Activated CD4-positive, alpha-beta T cell treated with anti-CD3 and anti-CD28 coated beads, Interleukin-2, Interleukin-6, amounts not matched to agents 100 ng/mL and 50 ng/mL, durations not matched to agents 16 hours and 8 hours (primary cell): ENCODE measurements around the gene UCHL1.
A peak's percentile ranks its signal among the peaks of the same experiment; 100 is the strongest.

Source experiments
- DNase-seq: peaks from one replicate; pipeline ENCODE4 v3.0.0-alpha.2; 2020

UCHL1 gene

GRCh38 chr4:41256740-41257256, at the start of gene UCHL1:
Gene UCHL1, plus strand, starts transcription at chr4:41256928. Its CDS starts 49 bp downstream, at chr4:41256977.
- peak; percentile 5 for DNase-seq

- DNase-seq = peak; percentile 52
These were observed 49.4 kb upstream of the UCHL1 start for GRCh38 chr4:41207291-41207831.

- no peak for DNase-seq
These were observed 47.5 kb upstream of the UCHL1 start for GRCh38 chr4:41209187-41209586.

GRCh38 chr4:41209901-41210300, 46.8 kb upstream of the UCHL1 start:
- DNase-seq = no peak

- no peak for DNase-seq
These were observed 44.6 kb upstream of the UCHL1 start for GRCh38 chr4:41211951-41212615.

GRCh38 chr4:41212616-41213203, 44.0 kb upstream of the UCHL1 start:
- DNase-seq = peak; percentile 33

- DNase-seq = peak; percentile 6
These were observed 43.0 kb upstream of the UCHL1 start for GRCh38 chr4:41213625-41214135.

GRCh38 chr4:41214136-41214824, 42.4 kb upstream of the UCHL1 start, which contains the start of gene APBB2:
Gene APBB2, minus strand, starts transcription at chr4:41214542. Its CDS starts 181,288 bp downstream, at chr4:41033254.
- DNase-seq = peak; percentile 66

GRCh38 chr4:41214825-41215146, 41.9 kb upstream of the UCHL1 start:
- DNase-seq = no peak

- DNase-seq = no peak
These were observed 41.6 kb upstream of the UCHL1 start for GRCh38 chr4:41215155-41215554.

GRCh38 chr4:41215969-41216293, 40.8 kb upstream of the UCHL1 start:
- no peak for DNase-seq

GRCh38 chr4:41216294-41217019, 40.3 kb upstream of the UCHL1 start:
- peak; percentile 79 for DNase-seq

GRCh38 chr4:41217020-41217333, 39.8 kb upstream of the UCHL1 start:
- no peak for DNase-seq

GRCh38 chr4:41217374-41217773, 39.4 kb upstream of the UCHL1 start:
- DNase-seq = no peak

- DNase-seq = no peak
These were observed 38.0 kb upstream of the UCHL1 start for GRCh38 chr4:41218703-41219102.

GRCh38 chr4:41219421-41219950, 37.2 kb upstream of the UCHL1 start:
- DNase-seq = no peak

- DNase-seq = no peak
These were observed 34.7 kb upstream of the UCHL1 start for GRCh38 chr4:41221850-41222645.

GRCh38 chr4:41227902-41228301, 28.8 kb upstream of the UCHL1 start:
- no peak for DNase-seq

- DNase-seq = no peak
These were observed 24.3 kb upstream of the UCHL1 start for GRCh38 chr4:41232406-41232805.

GRCh38 chr4:41232856-41233255, 23.9 kb upstream of the UCHL1 start:
- no peak for DNase-seq

- DNase-seq = no peak
These were observed 20.7 kb upstream of the UCHL1 start for GRCh38 chr4:41236032-41236431.

- no peak for DNase-seq
These were observed 20.2 kb upstream of the UCHL1 start for GRCh38 chr4:41236508-41236907.
